Measurements from ENCODE around the gene DLX6.

DNA sequence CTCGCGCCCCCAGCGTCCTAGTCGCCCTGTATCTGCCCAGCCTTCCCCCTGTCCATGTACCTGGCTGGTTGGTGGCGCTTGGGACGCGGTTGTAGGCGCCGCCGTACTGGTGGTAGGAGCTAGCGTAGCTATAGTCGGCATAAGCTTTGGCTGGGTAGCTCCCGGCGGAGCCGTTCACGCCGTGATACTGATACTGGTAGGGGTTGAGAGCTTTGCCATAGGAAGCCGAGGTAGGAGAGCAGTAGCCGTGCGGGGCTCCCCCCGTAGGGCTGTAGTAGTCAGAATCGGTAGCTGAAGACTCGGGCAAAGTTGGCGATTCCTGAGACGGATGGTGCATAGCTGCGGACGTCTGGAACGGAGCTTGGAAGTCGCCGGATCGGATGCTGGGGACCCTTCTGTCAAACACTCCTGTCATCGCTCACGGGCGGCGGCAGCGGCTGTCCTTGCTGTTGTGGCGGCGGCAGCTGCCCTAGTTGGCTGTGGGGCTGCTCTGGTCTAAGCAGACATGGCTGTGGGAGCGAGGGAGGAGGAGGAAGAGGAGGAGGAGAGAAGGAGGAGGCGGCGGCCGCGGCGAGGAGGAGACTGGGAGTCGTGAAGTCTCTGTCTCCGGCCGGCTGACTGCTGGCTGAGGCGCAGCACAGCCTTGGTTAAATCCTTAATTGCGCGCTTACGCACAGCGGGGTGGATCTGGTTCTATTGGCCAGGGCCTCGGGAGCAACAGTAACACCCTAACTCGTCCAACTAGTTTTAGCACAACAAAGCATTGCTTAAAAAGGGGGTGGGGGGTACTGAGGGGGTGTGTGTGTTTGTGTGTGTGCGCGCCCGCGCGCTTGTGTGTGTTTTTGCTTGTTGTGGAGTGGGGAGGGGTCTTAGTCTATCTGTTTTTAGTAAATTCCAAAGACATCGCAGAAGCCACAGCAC lies 19.1 kb downstream of the DLX6 start, which contains the start of gene DLX5:
- no peak for TF ChIP-seq EZH2phosphoT487 (IDR thresholded peaks at IDR 0.05; ENCODE audit: borderline replicate concordance, low read depth, low read length)
- TF ChIP-seq, protein P1, sequence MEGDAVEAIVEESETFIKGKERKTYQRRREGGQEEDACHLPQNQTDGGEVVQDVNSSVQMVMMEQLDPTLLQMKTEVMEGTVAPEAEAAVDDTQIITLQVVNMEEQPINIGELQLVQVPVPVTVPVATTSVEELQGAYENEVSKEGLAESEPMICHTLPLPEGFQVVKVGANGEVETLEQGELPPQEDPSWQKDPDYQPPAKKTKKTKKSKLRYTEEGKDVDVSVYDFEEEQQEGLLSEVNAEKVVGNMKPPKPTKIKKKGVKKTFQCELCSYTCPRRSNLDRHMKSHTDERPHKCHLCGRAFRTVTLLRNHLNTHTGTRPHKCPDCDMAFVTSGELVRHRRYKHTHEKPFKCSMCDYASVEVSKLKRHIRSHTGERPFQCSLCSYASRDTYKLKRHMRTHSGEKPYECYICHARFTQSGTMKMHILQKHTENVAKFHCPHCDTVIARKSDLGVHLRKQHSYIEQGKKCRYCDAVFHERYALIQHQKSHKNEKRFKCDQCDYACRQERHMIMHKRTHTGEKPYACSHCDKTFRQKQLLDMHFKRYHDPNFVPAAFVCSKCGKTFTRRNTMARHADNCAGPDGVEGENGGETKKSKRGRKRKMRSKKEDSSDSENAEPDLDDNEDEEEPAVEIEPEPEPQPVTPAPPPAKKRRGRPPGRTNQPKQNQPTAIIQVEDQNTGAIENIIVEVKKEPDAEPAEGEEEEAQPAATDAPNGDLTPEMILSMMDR (conservative IDR thresholded peaks at IDR 0.05; ENCODE audit: low read length), result no peak
